ENCODE results near the gene SPATA19.

DNA sequence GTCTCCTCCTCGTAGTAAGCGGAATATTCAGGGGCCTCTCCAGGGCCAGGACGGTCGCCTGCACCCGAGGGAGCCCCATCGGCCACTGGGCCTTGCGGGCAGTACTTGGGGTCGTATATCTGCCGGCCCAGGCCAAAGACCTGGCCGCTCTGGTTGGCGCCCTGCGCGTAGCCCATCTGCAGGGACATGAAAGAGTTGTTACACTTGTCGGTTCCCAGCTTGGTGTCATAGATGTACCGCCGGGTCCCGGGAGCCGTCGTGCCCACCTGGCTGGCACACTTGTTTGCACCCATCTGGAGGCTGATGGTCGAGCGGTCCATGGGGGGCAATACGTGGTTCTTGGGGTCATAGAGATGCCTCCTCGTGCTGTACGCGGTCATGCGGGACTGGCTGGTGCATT, 19.4 kb upstream of the SPATA19 start:
- TF ChIP-seq, protein P1, sequence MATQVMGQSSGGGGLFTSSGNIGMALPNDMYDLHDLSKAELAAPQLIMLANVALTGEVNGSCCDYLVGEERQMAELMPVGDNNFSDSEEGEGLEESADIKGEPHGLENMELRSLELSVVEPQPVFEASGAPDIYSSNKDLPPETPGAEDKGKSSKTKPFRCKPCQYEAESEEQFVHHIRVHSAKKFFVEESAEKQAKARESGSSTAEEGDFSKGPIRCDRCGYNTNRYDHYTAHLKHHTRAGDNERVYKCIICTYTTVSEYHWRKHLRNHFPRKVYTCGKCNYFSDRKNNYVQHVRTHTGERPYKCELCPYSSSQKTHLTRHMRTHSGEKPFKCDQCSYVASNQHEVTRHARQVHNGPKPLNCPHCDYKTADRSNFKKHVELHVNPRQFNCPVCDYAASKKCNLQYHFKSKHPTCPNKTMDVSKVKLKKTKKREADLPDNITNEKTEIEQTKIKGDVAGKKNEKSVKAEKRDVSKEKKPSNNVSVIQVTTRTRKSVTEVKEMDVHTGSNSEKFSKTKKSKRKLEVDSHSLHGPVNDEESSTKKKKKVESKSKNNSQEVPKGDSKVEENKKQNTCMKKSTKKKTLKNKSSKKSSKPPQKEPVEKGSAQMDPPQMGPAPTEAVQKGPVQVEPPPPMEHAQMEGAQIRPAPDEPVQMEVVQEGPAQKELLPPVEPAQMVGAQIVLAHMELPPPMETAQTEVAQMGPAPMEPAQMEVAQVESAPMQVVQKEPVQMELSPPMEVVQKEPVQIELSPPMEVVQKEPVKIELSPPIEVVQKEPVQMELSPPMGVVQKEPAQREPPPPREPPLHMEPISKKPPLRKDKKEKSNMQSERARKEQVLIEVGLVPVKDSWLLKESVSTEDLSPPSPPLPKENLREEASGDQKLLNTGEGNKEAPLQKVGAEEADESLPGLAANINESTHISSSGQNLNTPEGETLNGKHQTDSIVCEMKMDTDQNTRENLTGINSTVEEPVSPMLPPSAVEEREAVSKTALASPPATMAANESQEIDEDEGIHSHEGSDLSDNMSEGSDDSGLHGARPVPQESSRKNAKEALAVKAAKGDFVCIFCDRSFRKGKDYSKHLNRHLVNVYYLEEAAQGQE (IDR thresholded peaks at IDR 0.05; ENCODE audit: insufficient read depth in 1 of 2, low read depth in 2 of 2, low read length in 2 of 2) = no peak
- TF ChIP-seq POLR2AphosphoS5 (IDR thresholded peaks at IDR 0.05; ENCODE audit: low read depth, low read length) (no peak), SIN3A (IDR thresholded peaks at IDR 0.05; ENCODE audit: borderline replicate concordance, insufficient read depth, low read length) (no peak), TAF1 (IDR thresholded peaks at IDR 0.05; ENCODE audit: borderline replicate concordance, insufficient read depth, low read length) (no peak), FOXP2 (optimal IDR thresholded peaks at IDR 0.05; ENCODE audit: borderline replicate concordance, extremely low read depth, extremely low read length, insufficient read depth) (no peak)

Measured in PFSK-1 (cell line).